GM23338 (cell line): ENCODE results near the gene EFCAB8. TPM values are rescaled to one million over a fixed set of nuclear protein-coding genes. Genes with fewer than 3 reads are reported as not detected.

Experiments used
- CREB1 ChIP-seq: fragments of 250-450 bp; sonication (Bioruptor Pico); IDR thresholded peaks from 2 replicates; pipeline ENCODE4 v1.5.0; 2020; ENCODE audit warnings: low read depth, mild to moderate bottlenecking, moderate library complexity
- EZH2 ChIP-seq: fragments of 200-600 bp; sonication (generic); IDR thresholded peaks from one replicate; pipeline ENCODE4 v1.8.0; 2017; ENCODE audit warnings: antibody characterized with exemption, mild to moderate bottlenecking, low read depth; ENCODE audit not compliant: unreplicated experiment
- POLR2AphosphoS5 ChIP-seq: IDR thresholded peaks from 2 replicates; pipeline ENCODE4 v1.6.1; 2016; ENCODE audit warnings: antibody characterized with exemption, low read depth
- REST ChIP-seq: IDR thresholded peaks from one replicate; pipeline ENCODE4 v1.6.1; 2018; ENCODE audit warnings: antibody characterized with exemption; ENCODE audit not compliant: unreplicated experiment
- STAT1 ChIP-seq: IDR thresholded peaks from one replicate; pipeline ENCODE4 v1.6.1; 2016; ENCODE audit warnings: antibody characterized with exemption; ENCODE audit not compliant: unreplicated experiment
- ZNF331 ChIP-seq: fragments of 250-450 bp; sonication (Bioruptor Pico); IDR thresholded peaks from 2 replicates; pipeline ENCODE4 v1.5.0; 2020; ENCODE audit warnings: low read depth, mild to moderate bottlenecking, moderate library complexity
- ZNF462 ChIP-seq: fragments of 250-450 bp; sonication (Bioruptor Pico); IDR thresholded peaks from 2 replicates; pipeline ENCODE4 v1.5.0; 2020; ENCODE audit warnings: mild to moderate bottlenecking, moderate library complexity
- polyA plus RNA-seq: library from polyadenylated mRNA; unstranded; fragments of >200 nt; fragmentation: Nextera tagmentation; extraction: Ambion mirVana; gene quantifications from 2 replicates; pipeline ENCODE4 v1.2.1, GENCODE V29; 2016
- total RNA-seq: library from RNA; depleted of rRNA; stranded (reverse); fragments of >200 nt; shearing (Covaris generic); gene quantifications from 2 replicates; pipeline ENCODE4 v1.2.3, GENCODE V29; 2014

The EFCAB8 gene
- total and polyA plus RNA-seq, 2 experiments from 2014 or later, result 0.35 TPM; not detected in 1

- TF ChIP-seq ZNF462 (no peak), REST (no peak), ZNF331 (CRISPR knock-in tag) (no peak), POLR2AphosphoS5 (no peak), STAT1 (no peak), EZH2 (no peak), CREB1 (CRISPR knock-in tag) (no peak)
These were observed 29.9 kb downstream of the EFCAB8 start (continued) for GRCh38 chr20:32888636-32889035.
